Fibroblast of skin of left quadriceps (primary cell): ENCODE data around the gene CFAP210.
"Not testable (repeated sequence)": the region's sequence is repeated elsewhere in the genome, so short reads cannot be mapped to it uniquely, and the experiment has no call there.

Experiments used
- DNase-seq, 2 experiments: peaks; one replicate each; pipeline ENCODE4 v3.0.0-alpha.2; 2013; ENCODE audit warnings: low read depth in 2 of 2

Gene CFAP210

DNA sequence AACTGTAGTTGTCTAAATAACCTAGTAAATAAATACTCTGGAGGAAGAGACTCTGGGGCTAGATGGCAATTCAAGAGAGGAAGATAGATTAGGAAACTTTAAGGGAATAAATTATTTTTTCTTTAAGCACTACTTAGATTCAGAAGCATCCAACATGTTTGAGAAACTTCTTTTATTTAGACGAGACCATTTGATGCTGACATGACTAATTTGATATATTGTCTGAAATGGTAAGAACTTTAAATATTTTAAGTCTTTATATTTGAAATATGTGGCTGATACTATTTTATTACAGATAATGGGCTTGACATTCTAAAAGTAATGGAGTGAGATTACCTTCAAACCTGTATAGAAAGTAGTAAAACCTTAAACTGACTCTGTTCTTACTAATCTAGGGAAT is 73.7 kb downstream of the CFAP210 start:
- no peak for DNase-seq

DNA sequence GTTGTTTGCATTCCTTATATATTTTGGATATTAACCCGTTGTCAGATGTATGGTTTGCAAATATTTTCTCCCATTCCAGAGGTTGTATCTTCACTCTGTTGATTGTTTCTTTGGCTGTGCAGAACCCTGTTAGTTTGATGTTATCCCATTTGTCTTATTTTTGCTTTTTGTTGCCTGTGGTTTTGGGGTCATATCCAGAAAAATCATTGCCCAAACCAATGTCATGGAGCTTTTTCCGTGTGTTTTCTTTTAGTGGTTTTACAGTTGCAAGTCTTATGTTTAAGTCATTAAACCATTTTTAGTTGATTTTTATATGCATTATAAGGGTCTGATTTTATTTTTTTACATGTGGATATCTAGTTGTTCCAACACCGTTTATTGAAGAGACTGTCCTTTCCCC is 74.3 kb downstream of the CFAP210 start:
- no peak for DNase-seq

DNA sequence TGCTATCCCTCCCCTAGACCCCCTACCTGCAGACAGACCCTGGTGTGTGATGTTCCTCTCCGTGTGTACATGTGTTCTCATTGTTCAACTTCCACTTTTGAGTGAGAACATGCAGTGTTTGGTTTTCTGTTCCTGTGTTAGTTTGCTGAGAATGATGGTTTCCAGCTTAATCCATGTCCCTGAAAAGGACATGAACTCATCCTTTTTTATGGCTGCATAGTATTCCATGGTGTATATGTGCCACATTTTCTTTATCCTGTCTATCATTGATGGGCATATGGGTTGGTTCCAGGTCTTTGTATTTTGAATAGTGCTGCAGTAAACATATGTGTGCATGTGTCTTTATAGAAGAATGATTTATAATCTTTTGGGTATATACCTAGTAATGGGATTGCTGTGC is 78.2 kb downstream of the CFAP210 start:
- not testable (repeated sequence) for DNase-seq

DNA sequence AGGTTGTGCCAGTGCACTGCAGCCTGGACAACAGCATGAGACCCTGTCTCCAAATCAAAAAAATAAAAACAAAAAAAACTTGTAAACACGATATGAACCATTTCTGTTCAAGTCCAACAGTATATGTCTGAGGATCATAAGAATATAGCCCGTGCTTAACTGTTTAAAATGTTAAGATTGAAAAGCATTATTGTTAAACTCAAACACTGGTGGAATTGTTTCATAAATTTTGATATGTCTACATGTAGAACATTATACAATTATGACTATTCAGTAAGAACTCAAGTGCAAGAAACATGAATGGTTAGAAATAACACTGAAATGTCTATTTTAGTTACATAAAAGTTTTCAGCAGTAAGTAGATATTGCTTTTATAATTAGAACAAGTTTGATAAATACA is 80.3 kb downstream of the CFAP210 start:
- DNase-seq, result no peak

DNA sequence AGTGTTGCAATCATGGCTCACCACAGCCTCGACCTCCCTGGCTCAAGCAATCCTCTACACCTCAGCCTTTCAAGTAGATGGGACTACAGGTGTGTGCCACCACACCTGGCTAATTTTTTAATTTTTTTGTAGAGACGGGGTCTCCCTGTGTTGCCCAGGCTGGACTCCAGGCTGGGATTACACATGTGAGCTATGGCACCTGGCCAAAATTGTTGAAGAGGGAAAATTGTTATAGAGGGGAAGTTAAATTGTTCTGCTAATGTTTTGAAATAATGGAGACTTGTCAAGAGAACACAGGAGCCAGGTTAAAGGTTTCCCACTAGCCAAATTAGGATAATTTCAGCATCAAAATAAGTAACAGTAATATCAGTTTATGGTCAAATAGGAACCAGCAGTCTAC is 84.9 kb downstream of the CFAP210 start:
- no peak for DNase-seq

DNA sequence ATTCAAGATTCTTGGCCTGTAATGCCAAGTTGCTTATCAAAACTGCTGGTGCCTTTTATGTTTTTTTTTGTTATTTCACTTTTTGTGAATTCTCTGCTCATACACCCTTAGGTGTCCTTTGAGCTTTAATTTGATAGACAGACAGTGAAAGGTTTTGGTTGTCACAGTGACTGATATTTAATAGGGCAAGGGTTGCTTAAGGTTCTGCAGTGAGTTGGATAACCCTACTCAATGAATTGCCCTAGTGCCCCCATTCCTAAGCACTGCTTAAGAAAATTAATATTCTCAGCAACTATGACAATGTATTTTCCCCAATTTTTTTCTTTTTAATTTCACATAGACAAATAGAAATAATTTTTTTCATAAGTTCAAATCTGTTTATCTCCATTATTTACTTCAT is 94.6 kb downstream of the CFAP210 start:
- no peak for DNase-seq

DNA sequence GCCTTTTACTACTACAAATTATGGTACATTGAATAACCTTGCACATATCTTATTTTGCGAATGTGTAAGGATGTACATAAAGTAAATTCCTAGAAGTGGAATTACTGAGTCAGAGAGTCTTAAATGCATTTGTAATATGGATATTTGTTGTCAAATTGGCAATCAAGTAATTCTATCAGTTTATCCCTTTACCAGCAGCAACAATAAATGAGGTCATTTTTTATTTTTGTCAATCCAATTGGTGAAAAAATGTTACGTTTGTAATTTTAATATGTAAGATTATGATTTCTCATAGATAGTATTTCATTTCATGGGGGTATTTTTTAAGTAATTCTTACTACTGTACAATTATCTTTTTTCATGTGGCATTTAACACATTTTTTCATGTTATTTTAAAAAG is 95.2 kb downstream of the CFAP210 start:
- no peak for DNase-seq

DNA sequence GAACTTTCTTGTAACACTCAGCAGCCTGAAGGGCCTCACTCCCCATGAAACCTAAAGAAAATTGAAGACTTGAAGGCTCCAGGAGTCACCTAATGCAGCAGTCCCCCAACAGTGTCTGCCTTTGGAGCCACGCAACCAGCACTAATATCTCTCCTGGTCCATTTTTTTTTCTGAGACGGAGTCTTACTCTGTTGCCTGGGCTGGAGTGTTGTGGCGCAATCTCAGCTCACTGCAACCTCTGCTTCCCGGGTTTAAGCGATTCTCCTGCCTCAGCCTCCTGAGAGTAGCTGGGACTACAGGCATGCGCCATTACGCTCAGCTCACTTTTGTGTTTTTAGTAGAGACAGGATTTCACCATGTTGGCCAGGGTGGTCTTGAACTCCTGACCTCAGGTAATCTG is 97.7 kb downstream of the CFAP210 start:
- DNase-seq, result not testable (repeated sequence)
